Measurements from ENCODE around the gene RHBDD1.
A peak's percentile ranks its signal among the peaks of the same experiment; 100 is the strongest.

The RHBDD1 gene

GRCh38 chr2:227031379-227031778 lies 195.5 kb downstream of the RHBDD1 start:
- no peak for TF ChIP-seq JUND (IDR thresholded peaks at IDR 0.05; ENCODE audit: low read depth)
- in situ Hi-C loops (cut with HindIII; ENCODE audit: low pct_unique_long_range_greater_than_20kb, low sequenced_read_pairs) = no loop called here

GRCh38 chr2:227033471-227034148 lies 197.8 kb downstream of the RHBDD1 start:
- in situ Hi-C loops (cut with HindIII; ENCODE audit: low pct_unique_long_range_greater_than_20kb, low sequenced_read_pairs) = no loop called here
- TF ChIP-seq JUND (IDR thresholded peaks at IDR 0.05; ENCODE audit: low read depth) = no peak
- peak; percentile 21 to 54 for DNase-seq (ENCODE audit: low read depth in 1 of 2, low spot score in 1 of 2)

More at GRCh38 chr2:227031379-227031778, 195.5 kb downstream of the RHBDD1 start:
- DNase-seq (ENCODE audit: low read depth in 1 of 2, low spot score in 1 of 2) = no peak

- in situ Hi-C loops (cut with HindIII; ENCODE audit: low pct_unique_long_range_greater_than_20kb, low sequenced_read_pairs) = no loop called here
- no peak for TF ChIP-seq JUND (IDR thresholded peaks at IDR 0.05; ENCODE audit: low read depth)
- DNase-seq (ENCODE audit: low read depth in 1 of 2, low spot score in 1 of 2) = no peak
Measured at GRCh38 chr2:227035711-227036367, 200.0 kb downstream of the RHBDD1 start.

GRCh38 chr2:227036527-227036926 lies 200.7 kb downstream of the RHBDD1 start:
- no peak for DNase-seq (ENCODE audit: low read depth in 1 of 2, low spot score in 1 of 2)
- no peak for TF ChIP-seq JUND (IDR thresholded peaks at IDR 0.05; ENCODE audit: low read depth)
- in situ Hi-C loops (cut with HindIII; ENCODE audit: low pct_unique_long_range_greater_than_20kb, low sequenced_read_pairs) = no loop called here

GRCh38 chr2:227038550-227039189 lies 202.8 kb downstream of the RHBDD1 start:
- no peak for DNase-seq (ENCODE audit: low read depth in 1 of 2, low spot score in 1 of 2)
- TF ChIP-seq JUND (IDR thresholded peaks at IDR 0.05; ENCODE audit: low read depth) = no peak
- in situ Hi-C loops (cut with HindIII; ENCODE audit: low pct_unique_long_range_greater_than_20kb, low sequenced_read_pairs) = no loop called here

- in situ Hi-C loops (cut with HindIII; ENCODE audit: low pct_unique_long_range_greater_than_20kb, low sequenced_read_pairs) = no loop called here
- DNase-seq (ENCODE audit: low read depth in 1 of 2, low spot score in 1 of 2) = no peak
- TF ChIP-seq JUND (IDR thresholded peaks at IDR 0.05; ENCODE audit: low read depth) = no peak
Measured at GRCh38 chr2:227043981-227044380, 208.1 kb downstream of the RHBDD1 start.

Measured in T47D (cell line).